IMR-90 (cell line): ENCODE data around the gene TAS2R10. TPM values are rescaled to one million over a fixed set of nuclear protein-coding genes. Genes with fewer than 3 reads are reported as not detected.

Experiments used
- ATAC-seq: fragments of 200-7000 bp; cut with Tn5 transposase; 2 replicates; pipeline ENCODE4 v1.9.1; 2020; ENCODE audit warnings: low read depth, mild to moderate bottlenecking, moderate library complexity
- BruUV-seq: library from RNA; stranded (reverse); fragments of 400-500 nt; replicated peaks from 2 replicates; lab custom pipeline; 2021; lab: Mats Ljungman, UMichigan
- CTCF ChIA-PET: fragments of 300-600 bp; formaldehyde crosslinking; extraction: SDS; loops from one replicate; lab custom pipeline; 2021; ENCODE audit warnings: antibody characterized with exemption; lab: Yijun Ruan, JAX
- POLR2A ChIA-PET: fragments of 300-600 bp; sonication (Branson Sonifier 250); formaldehyde crosslinking; loops from one replicate; lab custom pipeline; 2022; ENCODE audit warnings: antibody characterized with exemption; ENCODE audit not compliant: unreplicated experiment; lab: Charles Lee
- DNase-seq: peaks from one replicate; pipeline ENCODE4 v3.0.0; 2013
- H2AFZ ChIP-seq: replicated peaks from 2 replicates; pipeline ENCODE3; 2013; ENCODE audit warnings: low read length, mild to moderate bottlenecking; ENCODE audit not compliant: poor library complexity
- H2AK5ac ChIP-seq: 2 replicates; pipeline ENCODE4 v1.6.1; 2013; ENCODE audit warnings: low read depth, low read length, inconsistent platforms
- H2AK9ac ChIP-seq: replicated peaks from 2 replicates; pipeline ENCODE3; 2013; ENCODE audit warnings: mild to moderate bottlenecking, low read depth, low read length, moderate library complexity; ENCODE audit not compliant: poor library complexity
- H2BK120ac ChIP-seq: 2 replicates; pipeline ENCODE4 v1.6.1; 2013; ENCODE audit warnings: low read depth, low read length, inconsistent platforms
- H2BK15ac ChIP-seq: 3 replicates; pipeline ENCODE4 v1.6.1; 2013; ENCODE audit warnings: low read depth, low read length, inconsistent platforms
- H2BK20ac ChIP-seq: 2 replicates; pipeline ENCODE4 v1.6.1; 2013; ENCODE audit warnings: low read depth, mild to moderate bottlenecking, inconsistent platforms, low read length, moderate library complexity
- H2BK5ac ChIP-seq: 2 replicates; pipeline ENCODE4 v1.6.1; 2013; ENCODE audit warnings: mild to moderate bottlenecking, low read depth, low read length, inconsistent platforms; ENCODE audit not compliant: poor library complexity, severe bottlenecking
- H3K14ac ChIP-seq: replicated peaks from 2 replicates; pipeline ENCODE4 v1.6.1; 2013; ENCODE audit warnings: low read depth, low read length, inconsistent platforms
- H3K18ac ChIP-seq: 2 replicates; pipeline ENCODE4 v1.6.1; 2013; ENCODE audit warnings: low read depth, low read length, control low read depth
- H3K23ac ChIP-seq: 2 replicates; pipeline ENCODE4 v1.6.1; 2013; ENCODE audit warnings: low read depth, low read length, inconsistent platforms
- H3K27ac ChIP-seq: 2 replicates; pipeline ENCODE4 v1.5.1; 2013; ENCODE audit warnings: mild to moderate bottlenecking, control low read depth, low read length; ENCODE audit not compliant: insufficient read depth
- H3K27me3 ChIP-seq: 2 replicates; pipeline ENCODE4 v1.6.1; 2013; ENCODE audit warnings: low read length; ENCODE audit not compliant: control insufficient read depth, insufficient read depth
- H3K36me3 ChIP-seq: 2 replicates; pipeline ENCODE4 v1.6.1; 2013; ENCODE audit warnings: low read length, mixed read lengths; ENCODE audit not compliant: control insufficient read depth, insufficient read depth
- H3K4ac ChIP-seq: 2 replicates; pipeline ENCODE4 v1.6.1; 2013; ENCODE audit warnings: low read depth, low read length, inconsistent platforms
- H3K4me1 ChIP-seq: 2 replicates; pipeline ENCODE4 v1.6.1; 2013; ENCODE audit warnings: low read length, mixed read lengths; ENCODE audit not compliant: control insufficient read depth, insufficient read depth
- H3K4me2 ChIP-seq: 2 replicates; pipeline ENCODE4 v1.6.1; 2013; ENCODE audit warnings: low read depth, mild to moderate bottlenecking, control low read depth, low read length, moderate library complexity
- H3K4me3 ChIP-seq: 2 replicates; pipeline ENCODE4 v1.5.1; 2013; ENCODE audit warnings: low read depth, mild to moderate bottlenecking, control low read depth, low read length, moderate library complexity; ENCODE audit not compliant: insufficient read depth
- H3K56ac ChIP-seq: 2 replicates; pipeline ENCODE4 v1.6.1; 2013; ENCODE audit warnings: low read length, inconsistent platforms; ENCODE audit not compliant: insufficient read depth; ENCODE audit errors: extremely low read depth
- H3K79me1 ChIP-seq, 2 experiments: 2 replicates each; pipeline ENCODE4 v1.6.1; 2013; ENCODE audit warnings: low read length in 2 of 2, inconsistent platforms in 1 of 2, low read depth in 1 of 2
- H3K9ac ChIP-seq: 2 replicates; pipeline ENCODE4 v1.6.1; 2013; ENCODE audit warnings: low read depth, low read length, control low read depth
- H3K9me1 ChIP-seq: 2 replicates; pipeline ENCODE4 v1.6.1; 2013; ENCODE audit warnings: low read length, inconsistent platforms; ENCODE audit not compliant: insufficient read depth
- H3K9me3 ChIP-seq: 2 replicates; pipeline ENCODE4 v1.6.1; 2013; ENCODE audit warnings: low read length; ENCODE audit not compliant: control insufficient read depth, insufficient read depth
- H4K20me1 ChIP-seq: 2 replicates; pipeline ENCODE4 v1.6.1; 2013; ENCODE audit warnings: low read length, inconsistent platforms; ENCODE audit not compliant: insufficient read depth
- H4K5ac ChIP-seq: 2 replicates; pipeline ENCODE4 v1.6.1; 2013; ENCODE audit warnings: mild to moderate bottlenecking, low read depth, low read length, control low read depth
- H4K8ac ChIP-seq, 2 experiments: 2 replicates each; pipeline ENCODE4 v1.6.1; 2013; ENCODE audit warnings: low read depth in 2 of 2, low read length in 2 of 2, control low read depth in 1 of 2, inconsistent platforms in 1 of 2
- H4K91ac ChIP-seq: 2 replicates; pipeline ENCODE4 v1.6.1; 2013; ENCODE audit warnings: low read depth, low read length, inconsistent platforms; ENCODE audit not compliant: insufficient read depth
- BHLHE40 ChIP-seq: fragments of 150-350 bp; IDR thresholded peaks from 2 replicates; pipeline ENCODE4 v1.6.1; 2016; ENCODE audit warnings: mild to moderate bottlenecking, low read depth, low read length
- CEBPB ChIP-seq: IDR thresholded peaks from 2 replicates; pipeline ENCODE4 v1.6.1; 2012; ENCODE audit warnings: low read depth, low read length, improper control_type of control experiment
- CHD1 ChIP-seq: IDR thresholded peaks from 2 replicates; pipeline ENCODE4 v1.6.1; 2012; ENCODE audit warnings: low read depth, low read length, improper control_type of control experiment
- FOS ChIP-seq: fragments of 150-350 bp; IDR thresholded peaks from 2 replicates; pipeline ENCODE4 v1.6.1; 2016; ENCODE audit warnings: low read depth, low read length
- MAFK ChIP-seq: IDR thresholded peaks from 2 replicates; pipeline ENCODE4 v1.6.1; 2012; ENCODE audit warnings: low read depth, low read length, improper control_type of control experiment
- MAZ ChIP-seq: IDR thresholded peaks from 2 replicates; pipeline ENCODE4 v1.6.1; 2012; ENCODE audit warnings: low read depth, mild to moderate bottlenecking, low read length, improper control_type of control experiment, moderate library complexity, borderline replicate concordance
- MXI1 ChIP-seq: IDR thresholded peaks from 2 replicates; pipeline ENCODE4 v1.6.1; 2012; ENCODE audit warnings: low read depth, mild to moderate bottlenecking, low read length, moderate library complexity, borderline replicate concordance
- NFE2L2 ChIP-seq: fragments of 150-350 bp; IDR thresholded peaks from 2 replicates; pipeline ENCODE4 v1.6.1; 2016; ENCODE audit warnings: low read depth, mild to moderate bottlenecking, low read length
- POLR2A ChIP-seq: IDR thresholded peaks from 2 replicates; pipeline ENCODE4 v1.6.1; 2012; ENCODE audit warnings: mild to moderate bottlenecking, low read depth, low read length
- RAD21 ChIP-seq: IDR thresholded peaks from 2 replicates; pipeline ENCODE4 v1.6.1; 2012; ENCODE audit warnings: low read length, improper control_type of control experiment
- RCOR1 ChIP-seq: IDR thresholded peaks from 2 replicates; pipeline ENCODE4 v1.6.1; 2012; ENCODE audit warnings: mild to moderate bottlenecking, low read length, improper control_type of control experiment; ENCODE audit not compliant: insufficient replicate concordance
- RFX5 ChIP-seq: IDR thresholded peaks from 2 replicates; pipeline ENCODE4 v1.8.0; 2012; ENCODE audit warnings: low read depth, mild to moderate bottlenecking, low read length, moderate library complexity
- SMC3 ChIP-seq: fragments of 150-350 bp; IDR thresholded peaks from 2 replicates; pipeline ENCODE4 v1.6.1; 2016; ENCODE audit warnings: low read depth, mild to moderate bottlenecking, antibody characterized with exemption, low read length, moderate library complexity
- whole genome bisulfite sequencing, 2 experiments: methylation state at CpG; one replicate each; pipeline versions ENCODE4 v1.1.5 to v1.1.7; 2013; ENCODE audit warnings: missing lambda C conversion rate in 2 of 2; ENCODE audit not compliant: insufficient read length in 1 of 2; ENCODE audit errors: extremely low coverage in 2 of 2; 5-methylcytosine and 5-hydroxymethylcytosine counted together
- dilution Hi-C: fragments of 300-500 bp; cut with HindIII; formaldehyde crosslinking; loops from one replicate; pipeline ENCODE4 v1.14.3; 2018; ENCODE audit warnings: low sequenced_read_pairs; ENCODE audit not compliant: unreplicated experiment
- in situ Hi-C: fragments of 300-500 bp; cut with MboI; formaldehyde crosslinking; loops from 3 replicates; pipeline ENCODE4 v1.14.3; 2019; ENCODE audit warnings: low sequenced_read_pairs, inconsistent platforms, mixed read lengths
- intact Hi-C: fragments of 100-400 bp; cut with micrococcal nuclease; formaldehyde crosslinking; loops from 2 replicates; pipeline ENCODE4 v1.10.0; 2022
- polyA plus RNA-seq, 3 experiments: library from polyadenylated mRNA; depleted of rRNA; stranded (reverse); fragments of >200 nt; gene quantifications; 2 replicates each; pipeline ENCODE4 v1.2.3, GENCODE V29; 2012; ENCODE audit warnings: low replicate concordance in 1 of 3
- total RNA-seq: library from RNA; depleted of rRNA; stranded (reverse); fragments of >200 nt; gene quantifications from 2 replicates; pipeline ENCODE4 v1.2.3, GENCODE V29; 2012
- TF ChIP-seq, protein P1 (sequence below): conservative IDR thresholded peaks from 2 replicates; pipeline ENCODE4 v1.5.1; 2012; ENCODE audit warnings: mild to moderate bottlenecking, low read depth, low read length, improper control_type of control experiment
- TF ChIP-seq, protein P2 (sequence below): fragments of 150-350 bp; IDR thresholded peaks from 2 replicates; pipeline ENCODE4 v1.6.1; 2016; ENCODE audit warnings: low read depth, mild to moderate bottlenecking, low read length, moderate library complexity, borderline replicate concordance
- TF ChIP-seq, protein P3 (sequence below): fragments of 150-350 bp; IDR thresholded peaks from 2 replicates; pipeline ENCODE4 v1.6.1; 2017; ENCODE audit warnings: mild to moderate bottlenecking, antibody characterized with exemption, low read length, low read depth

Gene TAS2R10
- total and polyA plus RNA-seq, 2 of the 4 experiments (the other 2 are of a cell fraction): 0.07 to 0.36 TPM

DNA sequence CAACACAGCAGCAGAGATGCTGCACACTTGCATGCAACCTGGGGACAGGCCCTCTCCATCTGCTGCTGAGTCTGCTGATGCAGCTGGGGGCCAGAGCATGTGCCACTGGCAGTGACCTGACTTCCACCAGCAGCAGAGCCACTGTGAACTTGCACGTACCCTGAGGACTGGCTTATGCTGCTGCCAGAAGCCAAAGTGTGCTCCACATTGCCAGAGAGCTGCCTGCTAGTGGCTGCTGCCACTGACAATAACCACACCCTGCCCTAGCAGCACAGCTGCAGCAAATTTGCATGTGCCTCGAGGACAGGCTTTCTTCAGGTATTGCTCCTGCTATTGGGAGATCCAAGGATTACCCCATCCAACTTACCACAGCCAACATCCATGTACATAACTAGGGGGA lies 27.6 kb upstream of the TAS2R10 start:
- Histone ChIP-seq H4K20me1 (no peaks in the 10 kb centered on the region), H2BK120ac (no peak overlapping the region), H2BK15ac (no peak overlapping the region), H4K5ac (no peak overlapping the region), H4K91ac (no peak overlapping the region), H2AK9ac (no peak overlapping the region), H3K4me1 (no peaks in the 10 kb centered on the region), H3K9me1 (peaks cover 7% of the 10 kb centered on the region; the same call in 1 of the 2 replicates), H4K8ac (no peak overlapping the region), H2BK20ac (no peak overlapping the region), H3K9me3 (no peaks in the 10 kb centered on the region; the same call in 1 of the 2 replicates), H3K14ac (no peak overlapping the region), H3K9ac (no peak overlapping the region), H2BK5ac (no peak overlapping the region), H3K79me1 (0 out of 4 replicates have a peak, but pooled peaks cover 0 to 6% of the 10 kb centered on the region in 2 experiments), H2AK5ac (no peak overlapping the region), H2AFZ (no peak overlapping the region), H3K56ac (no peak overlapping the region), H3K23ac (no peak overlapping the region; the same call in 1 of the 2 replicates), H3K36me3 (no peaks in the 10 kb centered on the region), H3K18ac (no peak overlapping the region), H3K27me3 (no peaks in the 10 kb centered on the region), H3K4ac (no peak overlapping the region), H3K27ac (no peak overlapping the region), H3K4me2 (no peak overlapping the region), H3K4me3 (no peak overlapping the region)
- DNase-seq (no peak), ATAC-seq (no peak)
- in situ Hi-C loops: no loop called here
- CTCF ChIA-PET: no interaction called here
- POLR2A ChIA-PET: no interaction called here
- BruUV-seq: no TSS peak
- intact Hi-C loops: no loop called here
- no peak for TF ChIP-seq SMC3
- TF ChIP-seq, protein P1, sequence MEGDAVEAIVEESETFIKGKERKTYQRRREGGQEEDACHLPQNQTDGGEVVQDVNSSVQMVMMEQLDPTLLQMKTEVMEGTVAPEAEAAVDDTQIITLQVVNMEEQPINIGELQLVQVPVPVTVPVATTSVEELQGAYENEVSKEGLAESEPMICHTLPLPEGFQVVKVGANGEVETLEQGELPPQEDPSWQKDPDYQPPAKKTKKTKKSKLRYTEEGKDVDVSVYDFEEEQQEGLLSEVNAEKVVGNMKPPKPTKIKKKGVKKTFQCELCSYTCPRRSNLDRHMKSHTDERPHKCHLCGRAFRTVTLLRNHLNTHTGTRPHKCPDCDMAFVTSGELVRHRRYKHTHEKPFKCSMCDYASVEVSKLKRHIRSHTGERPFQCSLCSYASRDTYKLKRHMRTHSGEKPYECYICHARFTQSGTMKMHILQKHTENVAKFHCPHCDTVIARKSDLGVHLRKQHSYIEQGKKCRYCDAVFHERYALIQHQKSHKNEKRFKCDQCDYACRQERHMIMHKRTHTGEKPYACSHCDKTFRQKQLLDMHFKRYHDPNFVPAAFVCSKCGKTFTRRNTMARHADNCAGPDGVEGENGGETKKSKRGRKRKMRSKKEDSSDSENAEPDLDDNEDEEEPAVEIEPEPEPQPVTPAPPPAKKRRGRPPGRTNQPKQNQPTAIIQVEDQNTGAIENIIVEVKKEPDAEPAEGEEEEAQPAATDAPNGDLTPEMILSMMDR: no peak
- no peak for TF ChIP-seq RFX5
- no peak for TF ChIP-seq FOS
- no peak for TF ChIP-seq NFE2L2
- TF ChIP-seq MAZ: no peak
- TF ChIP-seq, protein P2, sequence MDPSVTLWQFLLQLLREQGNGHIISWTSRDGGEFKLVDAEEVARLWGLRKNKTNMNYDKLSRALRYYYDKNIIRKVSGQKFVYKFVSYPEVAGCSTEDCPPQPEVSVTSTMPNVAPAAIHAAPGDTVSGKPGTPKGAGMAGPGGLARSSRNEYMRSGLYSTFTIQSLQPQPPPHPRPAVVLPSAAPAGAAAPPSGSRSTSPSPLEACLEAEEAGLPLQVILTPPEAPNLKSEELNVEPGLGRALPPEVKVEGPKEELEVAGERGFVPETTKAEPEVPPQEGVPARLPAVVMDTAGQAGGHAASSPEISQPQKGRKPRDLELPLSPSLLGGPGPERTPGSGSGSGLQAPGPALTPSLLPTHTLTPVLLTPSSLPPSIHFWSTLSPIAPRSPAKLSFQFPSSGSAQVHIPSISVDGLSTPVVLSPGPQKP: no peak
- TF ChIP-seq, protein P3, sequence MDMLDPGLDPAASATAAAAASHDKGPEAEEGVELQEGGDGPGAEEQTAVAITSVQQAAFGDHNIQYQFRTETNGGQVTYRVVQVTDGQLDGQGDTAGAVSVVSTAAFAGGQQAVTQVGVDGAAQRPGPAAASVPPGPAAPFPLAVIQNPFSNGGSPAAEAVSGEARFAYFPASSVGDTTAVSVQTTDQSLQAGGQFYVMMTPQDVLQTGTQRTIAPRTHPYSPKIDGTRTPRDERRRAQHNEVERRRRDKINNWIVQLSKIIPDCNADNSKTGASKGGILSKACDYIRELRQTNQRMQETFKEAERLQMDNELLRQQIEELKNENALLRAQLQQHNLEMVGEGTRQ: no peak
- no peak for TF ChIP-seq CHD1
- TF ChIP-seq MXI1: no peak
- no peak for TF ChIP-seq RCOR1
- TF ChIP-seq POLR2A: no peak
- TF ChIP-seq CEBPB: no peak
- TF ChIP-seq BHLHE40: no peak
- TF ChIP-seq MAFK: no peak
- no peak for TF ChIP-seq RAD21
- dilution Hi-C loops: no loop called here
- 80% methylated on average over 1 of the region's 2 CpGs; no CpG with 5 or more reads in 1 of the 2 experiments for WGBS, 2 experiments
